Measurements from ENCODE around the gene ZNF638.
A peak's percentile ranks its signal among the peaks of the same experiment; 100 is the strongest.

- TF ChIP-seq CTCF (conservative IDR thresholded peaks at IDR 0.05; ENCODE audit: low read length) (peak; percentile 88), EZH2phosphoT487 (IDR thresholded peaks at IDR 0.05; ENCODE audit: borderline replicate concordance) (no peak)
Observed at GRCh38 chr2:71299507-71299906, 32.1 kb upstream of the ZNF638 start.

Measured in Loucy (cell line).